DOHH2 (cell line): ENCODE results near the gene FGF1.

Source experiments
- CTCF ChIP-seq: fragments of 200-600 bp; sonication (generic); IDR thresholded peaks from one replicate; pipeline ENCODE4 v1.5.1; 2014; ENCODE audit warnings: antibody characterized with exemption, mild to moderate bottlenecking, low read depth, low read length; ENCODE audit not compliant: poor library complexity, severe bottlenecking
- EZH2phosphoT487 ChIP-seq: fragments of 200-600 bp; sonication (generic); IDR thresholded peaks from 2 replicates; pipeline ENCODE4 v1.6.1; 2017; ENCODE audit warnings: borderline replicate concordance, mild to moderate bottlenecking, antibody characterized with exemption, low read length, moderate library complexity, mixed read lengths

- TF ChIP-seq EZH2phosphoT487: no peak
- TF ChIP-seq CTCF: no peak
These were observed 16.4 kb downstream of the FGF1 start for GRCh38 chr5:142669477-142669876.
